Erythroblast (primary cell): ENCODE data around the gene ZNF827.

ENCODE experiments used
- GATA1 ChIP-seq: IDR thresholded peaks from 2 replicates; pipeline ENCODE4 v1.6.1; 2011; ENCODE audit warnings: low read depth, mild to moderate bottlenecking, control low read depth, low read length, moderate library complexity
- POLR2A ChIP-seq: IDR thresholded peaks from 2 replicates; pipeline ENCODE4 v1.6.1; 2011; ENCODE audit warnings: mild to moderate bottlenecking, low read length

DNA sequence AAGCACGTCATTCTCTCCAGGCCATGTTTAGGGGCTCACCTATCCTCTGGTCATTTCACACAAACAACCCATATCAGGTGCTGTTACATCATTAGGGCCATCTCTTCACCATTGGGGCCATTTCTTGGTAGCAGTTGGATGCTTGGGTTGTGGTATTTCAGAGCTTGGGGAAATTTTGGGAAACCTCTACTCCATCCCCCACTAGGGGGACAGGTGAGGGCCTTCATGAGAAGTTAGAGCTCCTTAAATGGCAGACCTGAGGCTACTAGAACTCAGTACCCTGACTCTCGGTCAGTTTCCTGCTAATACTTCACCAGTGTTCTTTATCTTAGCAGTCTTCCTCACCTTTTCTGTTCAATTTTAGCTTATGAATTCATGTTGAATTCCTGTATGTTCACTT lies 50.2 kb downstream of the ZNF827 start:
- TF ChIP-seq POLR2A (no peak), GATA1 (no peak)
